ENCODE data around the gene INO80E.

Gene INO80E

GRCh38 chr16:29993191-29993902 is 2.7 kb upstream of the INO80E start:
- DNase-seq (ENCODE audit: low read depth in 2 of 2): no peak

GRCh38 chr16:29993903-29994599 is 2.0 kb upstream of the INO80E start:
- DNase-seq (ENCODE audit: low read depth in 2 of 2): no peak

- DNase-seq (ENCODE audit: low read depth in 2 of 2): no peak
Measured at GRCh38 chr16:29994600-29995323, 1.3 kb upstream of the INO80E start.

GRCh38 chr16:29995324-29995910 is 624 bp upstream of the INO80E start, which contains the start of gene HIRIP3:
Gene HIRIP3 (minus strand): TSS chr16:29995617. CDS start chr16:29995605, 12 bp downstream.
- DNase-seq (ENCODE audit: low read depth in 2 of 2): peak; percentile 58 to 61

GRCh38 chr16:29996766-29997250 is 767 bp downstream of the INO80E start:
- no peak for DNase-seq (ENCODE audit: low read depth in 2 of 2)

GRCh38 chr16:29999605-30000004 is 3.6 kb downstream of the INO80E start:
- DNase-seq (ENCODE audit: low read depth in 2 of 2): no peak

- DNase-seq (ENCODE audit: low read depth in 2 of 2): no peak
Measured at GRCh38 chr16:30000735-30001631, 4.9 kb downstream of the INO80E start.

- DNase-seq (ENCODE audit: low read depth in 2 of 2): no peak
Measured at GRCh38 chr16:30002614-30003346, 6.7 kb downstream of the INO80E start.

- no peak for DNase-seq (ENCODE audit: low read depth in 2 of 2)
Measured at GRCh38 chr16:30003670-30004423, 7.8 kb downstream of the INO80E start.

GRCh38 chr16:30004424-30004776 is 8.4 kb downstream of the INO80E start:
- DNase-seq (ENCODE audit: low read depth in 2 of 2): no peak

- DNase-seq (ENCODE audit: low read depth in 2 of 2): no peak
Measured at GRCh38 chr16:30004811-30005242, 8.8 kb downstream of the INO80E start.

- DNase-seq (ENCODE audit: low read depth in 2 of 2): no peak
Measured at GRCh38 chr16:30005341-30006094, 9.5 kb downstream of the INO80E start.

- DNase-seq (ENCODE audit: low read depth in 2 of 2): no peak
Measured at GRCh38 chr16:30006095-30006473, 10.0 kb downstream of the INO80E start.

- DNase-seq (ENCODE audit: low read depth in 2 of 2): no peak
Measured at GRCh38 chr16:30006659-30007377, 10.8 kb downstream of the INO80E start.

- DNase-seq (ENCODE audit: low read depth in 2 of 2): no peak
Measured at GRCh38 chr16:30007378-30007895, 11.4 kb downstream of the INO80E start.

GRCh38 chr16:30009085-30009862 is 13.2 kb downstream of the INO80E start:
- no peak for DNase-seq (ENCODE audit: low read depth in 2 of 2)

Measured in fibroblast of skin of left quadriceps (primary cell).